ENCODE data around the gene KRI1. TPM values are rescaled to one million over a fixed set of nuclear protein-coding genes. Genes with fewer than 3 reads are reported as not detected.
"Not testable (repeated sequence)": the region's sequence is repeated elsewhere in the genome, so short reads cannot be mapped to it uniquely, and the experiment has no call there.

Gene KRI1
- total RNA-seq, 1 donor from 2014 or later = 24.1 TPM

GRCh38 chr19:10575011-10575716 is 9.4 kb upstream of the KRI1 start:
- peaks cover 5% of the 10 kb centered on the region for H3K27me3 Mint-ChIP-seq (ENCODE audit: unreplicated experiment)
- H3K36me3 Mint-ChIP-seq (ENCODE audit: unreplicated experiment) = no peaks in the 10 kb centered on the region
- H3K27ac Mint-ChIP-seq (ENCODE audit: unreplicated experiment) = no peak overlapping the region
- peaks cover 5% of the 10 kb centered on the region for H3K9me3 Mint-ChIP-seq (ENCODE audit: unreplicated experiment)
- no peak for DNase-seq
- H3K4me3 Mint-ChIP-seq (ENCODE audit: unreplicated experiment) = no peak overlapping the region
- no peaks in the 10 kb centered on the region for H3K4me1 Mint-ChIP-seq (ENCODE audit: low read depth, unreplicated experiment)
- TF ChIP-seq CTCF (IDR thresholded peaks at IDR 0.05; ENCODE audit: partially characterized antibody, unreplicated experiment) = no peak

GRCh38 chr19:10574462-10574861 is 8.7 kb upstream of the KRI1 start:
- no peak overlapping the region for H3K27ac Mint-ChIP-seq (ENCODE audit: unreplicated experiment)
- peaks cover 5% of the 10 kb centered on the region for H3K9me3 Mint-ChIP-seq (ENCODE audit: unreplicated experiment)
- peaks cover under 1% of the 10 kb centered on the region for H3K4me1 Mint-ChIP-seq (ENCODE audit: low read depth, unreplicated experiment)
- H3K4me3 Mint-ChIP-seq (ENCODE audit: unreplicated experiment) = no peak overlapping the region
- H3K36me3 Mint-ChIP-seq (ENCODE audit: unreplicated experiment) = no peaks in the 10 kb centered on the region
- TF ChIP-seq CTCF (IDR thresholded peaks at IDR 0.05; ENCODE audit: partially characterized antibody, unreplicated experiment) = no peak
- peaks cover 3% of the 10 kb centered on the region for H3K27me3 Mint-ChIP-seq (ENCODE audit: unreplicated experiment)
- no peak for DNase-seq

GRCh38 chr19:10573793-10574192 is 8.0 kb upstream of the KRI1 start:
- H3K27me3 Mint-ChIP-seq (ENCODE audit: unreplicated experiment); H3K27ac Mint-ChIP-seq (ENCODE audit: unreplicated experiment); H3K36me3 Mint-ChIP-seq (ENCODE audit: unreplicated experiment); H3K4me1 Mint-ChIP-seq (ENCODE audit: low read depth, unreplicated experiment); DNase-seq; H3K9me3 Mint-ChIP-seq (ENCODE audit: unreplicated experiment); H3K4me3 Mint-ChIP-seq (ENCODE audit: unreplicated experiment): not testable (repeated sequence)

GRCh38 chr19:10568826-10569651 is 3.2 kb upstream of the KRI1 start, which contains the start of gene CDKN2D:
Gene CDKN2D, minus strand, starts transcription at chr19:10568979. Its CDS starts 326 bp downstream, at chr19:10568653.
- Mint-ChIP-seq H3K27me3 (ENCODE audit: unreplicated experiment) (peaks cover 9% of the 10 kb centered on the region), H3K4me3 (ENCODE audit: unreplicated experiment) (peak within 1 kb of the TSS; percentile 98), H3K4me1 (ENCODE audit: low read depth, unreplicated experiment) (peaks cover 19% of the 10 kb centered on the region)

More at GRCh38 chr19:10568826-10569651, 3.2 kb upstream of the KRI1 start, which contains the start of gene CDKN2D:
- peaks cover 8% of the 10 kb centered on the region for H3K9me3 Mint-ChIP-seq (ENCODE audit: unreplicated experiment)
- H3K36me3 Mint-ChIP-seq (ENCODE audit: unreplicated experiment) = no peaks in the 10 kb centered on the region
- peak; percentile 67 for TF ChIP-seq CTCF (IDR thresholded peaks at IDR 0.05; ENCODE audit: partially characterized antibody, unreplicated experiment)
- DNase-seq = peak; percentile 100
- H3K27ac Mint-ChIP-seq (ENCODE audit: unreplicated experiment) = peak within 1 kb of the TSS; percentile 85
